Right lung (tissue), 5 donors: ENCODE results near the gene RAB3C. TPM values are rescaled to one million over a fixed set of nuclear protein-coding genes. Genes with fewer than 3 reads are reported as not detected.
A peak's percentile ranks its signal among the peaks of the same experiment; 100 is the strongest.

Experiments used
- DNase-seq, 2 donors: peaks; one replicate each; pipeline ENCODE4 v3.0.0-alpha.2; 2013
- polyA plus RNA-seq, 5 donors: library from polyadenylated mRNA; unstranded; fragments of 120-200 nt; gene quantifications; one replicate each; pipeline versions ENCODE4 v1.2.1 to v1.2.3, GENCODE V29; 2013; ENCODE audit warnings: inconsistent platforms in 1 of 5, low replicate concordance in 1 of 5; ENCODE audit not compliant: insufficient read length in 5 of 5, insufficient read depth in 1 of 5

Gene RAB3C
- polyA plus RNA-seq, 5 donors = 0.68 to 2.8 (median 1.3) TPM

DNA sequence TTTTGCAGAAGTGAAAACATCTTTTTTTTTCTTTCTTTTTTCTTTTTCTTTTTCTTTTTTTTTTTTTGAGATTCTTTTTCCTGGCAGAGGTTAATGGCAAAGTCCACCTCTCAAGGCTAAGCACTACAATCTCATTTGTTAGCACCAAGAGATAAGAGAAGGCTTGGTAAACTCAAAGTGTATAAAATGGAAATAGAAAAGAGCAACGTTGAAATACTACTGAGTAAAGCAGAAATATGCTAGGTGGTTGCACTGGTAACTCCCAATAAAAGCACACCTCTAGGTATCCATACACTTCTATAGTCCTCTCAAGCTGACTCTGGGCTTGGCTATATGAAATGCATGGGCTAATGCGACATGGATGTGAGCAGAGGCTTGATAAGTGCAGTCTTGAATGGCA, 188.9 kb downstream of the RAB3C start:
- no peak for DNase-seq

DNA sequence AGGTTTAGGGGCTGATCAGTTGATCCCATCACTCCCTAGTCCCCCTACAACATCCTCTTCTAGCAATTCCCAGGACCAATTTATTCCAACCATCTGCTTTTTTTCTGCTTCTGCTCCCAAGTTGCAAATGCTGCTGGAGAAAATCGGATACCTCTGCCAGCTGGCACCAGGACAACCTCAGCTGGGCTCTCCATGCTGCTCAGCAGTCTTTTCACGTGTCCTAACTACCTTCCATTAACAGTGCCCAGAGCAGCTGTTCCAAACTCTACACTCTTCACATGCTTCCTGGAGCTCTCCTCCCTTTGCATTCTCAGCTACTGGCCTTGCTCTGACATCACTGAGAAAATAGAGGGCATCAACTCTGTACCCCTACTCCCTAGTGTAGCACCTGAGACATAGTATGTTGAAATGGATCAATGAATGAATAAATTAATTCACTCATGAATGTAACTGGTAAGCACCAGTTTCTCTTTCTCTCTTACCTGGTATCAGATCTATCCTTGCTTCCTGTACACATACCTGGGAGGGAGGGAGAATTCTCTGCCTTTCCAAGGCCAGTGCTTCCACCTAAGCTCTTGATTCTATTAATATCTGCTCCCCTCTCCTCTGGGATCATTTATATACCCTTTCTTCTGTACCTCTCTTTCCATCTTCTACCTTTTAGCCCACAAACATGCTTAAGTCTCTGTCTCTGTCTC, 191.0 kb downstream of the RAB3C start:
- DNase-seq = peak; percentile 44 to 51

DNA sequence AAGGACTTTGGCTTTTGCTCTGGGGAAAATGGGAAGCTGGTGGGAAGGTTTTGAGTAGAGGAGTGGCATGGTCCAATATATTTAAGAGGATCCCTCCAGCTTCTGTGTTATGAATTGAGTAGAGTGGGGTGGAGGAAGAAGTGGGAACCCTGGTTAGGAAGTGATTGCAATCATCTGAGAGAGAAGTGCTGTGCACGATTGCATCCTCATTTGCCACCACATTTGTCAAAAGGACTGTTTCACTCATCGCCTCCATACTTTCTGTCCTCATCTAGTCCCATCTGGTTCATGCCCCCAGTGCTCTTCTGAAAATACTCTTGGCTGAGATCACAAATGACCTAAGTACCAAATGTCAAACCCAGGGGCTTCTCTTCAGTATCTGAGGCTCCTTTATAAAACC, 192.1 kb downstream of the RAB3C start:
- no peak for DNase-seq

DNA sequence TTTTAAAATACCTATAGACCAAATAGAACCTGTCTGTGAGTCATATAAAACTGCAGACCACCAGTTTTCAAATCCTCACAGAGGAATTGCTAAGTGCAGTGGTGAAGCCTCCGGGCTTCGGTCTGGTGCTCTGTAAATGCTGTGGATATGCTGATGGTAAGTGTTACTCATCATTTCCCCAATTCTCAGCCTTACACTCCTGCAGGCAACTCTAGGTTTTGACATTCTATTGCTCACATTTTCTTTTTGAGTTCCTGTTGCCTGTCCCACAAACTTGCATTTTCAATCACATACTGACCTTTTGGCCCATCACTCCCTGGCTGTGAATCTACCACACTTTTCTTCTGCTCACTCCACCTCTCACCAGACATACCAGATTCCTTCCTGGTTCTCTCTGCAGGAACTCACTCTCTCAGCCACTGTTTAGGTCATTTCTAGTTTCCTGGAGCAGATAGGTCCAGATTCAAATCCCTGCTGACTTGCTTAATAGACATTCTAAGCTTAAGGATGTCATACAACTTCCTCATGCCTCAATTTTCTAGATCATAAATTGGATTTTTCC, 192.9 kb downstream of the RAB3C start:
- DNase-seq = no peak

DNA sequence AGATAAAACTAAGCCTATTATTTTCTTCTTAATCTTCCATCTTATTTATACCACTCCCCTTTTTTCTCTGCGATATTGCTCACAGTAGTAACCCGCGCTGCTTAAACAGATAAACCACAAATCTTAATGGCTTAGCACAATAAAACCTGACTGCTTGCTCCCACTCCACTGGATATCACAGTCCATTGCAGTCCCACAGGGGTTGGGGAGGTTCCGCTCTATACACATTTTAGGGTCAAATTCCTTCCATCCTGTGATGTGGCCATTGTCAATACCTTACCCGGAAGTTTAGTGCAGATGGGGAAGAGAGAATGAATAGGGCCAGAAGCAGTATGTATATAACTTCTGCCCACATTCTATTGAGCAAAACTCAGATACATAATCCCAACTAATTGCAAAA, 193.7 kb downstream of the RAB3C start:
- no peak for DNase-seq

DNA sequence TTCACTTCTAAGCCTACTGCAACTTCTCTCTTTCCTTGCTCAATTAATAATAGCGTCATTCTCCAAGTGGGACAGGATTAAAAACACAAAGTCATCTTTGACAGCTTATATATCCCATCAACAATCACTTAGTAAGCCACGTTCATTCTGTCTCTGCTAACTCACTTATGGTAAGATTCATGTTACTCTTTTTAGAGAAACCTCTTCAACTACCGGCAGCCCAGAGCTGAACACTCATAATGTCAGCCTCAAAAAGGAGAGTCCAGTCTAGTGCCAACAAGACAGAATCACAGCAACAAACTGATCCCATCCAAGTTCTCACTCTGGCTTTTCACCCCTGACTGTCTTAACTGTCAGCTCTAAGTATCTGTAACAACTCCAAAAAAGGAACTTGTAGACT, 196.0 kb downstream of the RAB3C start:
- no peak for DNase-seq

DNA sequence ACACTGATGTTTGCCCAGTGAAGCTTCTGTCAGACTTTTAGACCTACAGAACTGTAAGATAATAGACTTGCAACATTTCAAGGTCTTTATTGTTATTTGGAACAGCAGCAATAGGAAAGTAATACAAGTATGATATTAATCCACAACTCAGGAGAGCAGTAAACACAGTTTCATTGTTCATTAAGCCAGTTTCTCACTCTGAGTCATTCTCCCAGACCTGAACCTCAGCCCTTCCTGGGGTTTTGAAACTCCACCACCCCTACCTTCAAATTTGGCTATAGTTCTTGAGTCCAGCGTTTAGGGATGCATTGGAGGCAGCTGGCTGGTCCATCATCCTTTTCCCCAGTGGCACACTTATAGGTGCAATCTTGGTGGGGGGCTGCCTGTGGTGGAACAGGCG, 203.2 kb downstream of the RAB3C start:
- no peak for DNase-seq

DNA sequence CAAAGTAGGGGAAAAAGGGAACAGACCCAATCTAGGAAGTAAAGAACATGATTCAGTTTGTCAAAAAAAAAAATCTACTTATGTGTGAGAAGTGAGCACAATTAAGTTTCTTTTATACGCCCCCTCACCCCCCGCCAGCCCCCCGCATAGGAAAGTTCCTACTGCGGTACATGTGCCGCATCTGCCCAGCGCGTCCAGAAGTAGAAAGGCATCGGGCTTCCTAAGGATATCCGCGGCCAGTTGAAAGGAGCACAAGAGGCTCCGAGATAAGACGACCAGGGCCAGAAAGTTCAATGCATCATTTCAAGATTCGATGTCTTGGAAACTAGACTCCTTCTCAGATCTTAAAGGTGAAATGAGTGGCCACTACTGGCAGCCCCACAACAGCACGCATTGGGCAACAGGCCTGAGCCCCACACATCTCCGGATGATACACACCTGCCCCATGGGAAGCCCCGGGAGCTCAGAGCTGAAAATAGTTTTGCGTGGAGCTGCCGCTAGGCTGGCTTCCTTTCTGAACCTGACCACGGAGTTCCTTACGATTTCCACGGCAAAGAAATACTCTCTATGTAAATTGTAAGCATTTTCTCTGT, 203.9 kb downstream of the RAB3C start:
- DNase-seq = no peak

DNA sequence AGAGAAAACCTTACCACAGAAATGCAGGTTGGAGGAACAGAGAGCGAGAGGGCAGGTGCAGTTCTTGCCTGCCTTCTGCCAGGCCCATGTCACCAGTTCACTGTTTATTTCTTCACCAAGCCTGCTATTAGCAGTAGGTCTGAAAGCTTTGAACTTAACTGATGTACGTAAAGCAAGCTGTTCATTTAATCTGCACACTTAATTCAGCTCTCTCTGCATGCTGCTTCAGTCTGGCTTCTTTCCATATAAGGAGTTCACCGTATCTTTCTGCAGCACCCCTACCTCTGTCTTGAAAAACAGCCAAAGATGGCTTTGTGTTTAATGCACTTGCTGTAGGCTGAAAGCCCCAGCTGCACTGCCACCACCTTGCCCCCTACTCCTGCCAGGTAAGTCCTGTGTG, 205.1 kb downstream of the RAB3C start:
- no peak for DNase-seq

DNA sequence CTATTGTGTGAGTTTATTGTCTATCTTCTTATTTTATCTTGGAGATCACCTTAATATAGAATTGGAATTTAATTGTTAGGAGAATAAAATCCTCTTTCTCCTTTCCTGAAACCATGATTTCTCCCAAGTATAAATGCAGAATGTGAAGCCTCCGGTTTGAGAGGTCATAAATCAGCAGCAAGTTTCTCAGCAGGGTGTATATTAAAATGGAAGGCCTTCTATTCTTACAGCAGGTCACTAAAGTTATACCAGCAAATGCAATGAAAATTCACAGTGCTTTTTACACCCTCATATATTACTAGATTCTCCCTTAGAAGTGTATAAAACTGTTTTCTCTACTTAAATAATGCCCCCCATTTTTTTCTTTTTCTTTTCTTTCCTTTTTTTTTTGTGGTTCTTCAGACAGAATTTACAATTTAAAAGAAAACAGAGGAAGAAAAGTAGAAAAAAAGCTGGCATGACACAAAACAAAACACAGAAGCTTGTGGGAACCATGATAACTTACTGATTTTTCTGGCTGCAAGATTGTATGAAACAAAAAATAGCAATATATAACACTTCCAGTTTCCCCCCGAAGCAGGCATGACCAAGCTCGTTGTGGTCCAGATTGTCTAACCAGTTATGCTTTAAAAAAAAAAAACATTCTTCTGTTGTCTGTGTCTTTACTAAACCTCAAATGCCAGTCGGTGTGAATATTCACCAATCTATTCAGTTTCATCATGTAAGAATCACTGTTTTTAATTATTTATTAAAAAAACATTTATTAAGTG, 211.2 kb downstream of the RAB3C start:
- no peak for DNase-seq

DNA sequence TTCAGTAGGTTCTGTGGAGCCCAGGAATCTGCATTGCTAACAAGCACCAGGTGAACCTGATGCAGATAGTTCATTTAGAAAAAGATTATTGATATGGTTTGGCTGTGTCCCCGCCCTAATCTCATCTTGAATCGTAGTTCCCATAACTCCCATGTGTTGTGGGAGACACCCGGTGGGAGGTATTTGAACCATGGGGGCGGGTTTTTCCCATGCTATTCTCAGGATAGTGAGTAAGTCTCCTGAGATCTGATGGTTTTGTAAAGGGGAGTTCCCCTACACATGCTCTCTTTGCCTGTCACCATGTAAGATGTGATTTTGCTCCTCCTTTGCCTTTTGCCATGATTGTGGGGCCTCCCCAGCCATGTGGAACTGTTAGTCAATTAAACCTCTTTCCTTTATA, 212.0 kb downstream of the RAB3C start:
- DNase-seq = no peak

DNA sequence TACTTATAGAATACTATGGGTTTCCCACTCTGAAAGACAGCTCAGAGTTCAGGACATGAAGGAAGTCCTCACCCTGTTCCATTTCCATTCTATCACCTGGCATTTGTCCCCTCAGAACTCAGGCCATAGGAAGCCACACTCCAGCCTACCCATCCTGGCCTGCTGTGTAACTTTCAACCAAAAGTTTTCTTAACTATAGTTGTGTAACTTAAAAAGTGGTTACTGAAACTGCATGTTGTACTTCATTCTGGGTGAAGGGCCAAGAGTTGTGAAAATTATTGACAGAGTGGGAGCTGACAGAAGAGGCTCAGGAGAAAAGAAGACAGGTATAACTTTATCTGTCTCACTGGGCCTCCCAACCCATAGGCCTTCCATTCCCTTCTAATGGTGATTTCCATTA, 212.5 kb downstream of the RAB3C start:
- no peak for DNase-seq

DNA sequence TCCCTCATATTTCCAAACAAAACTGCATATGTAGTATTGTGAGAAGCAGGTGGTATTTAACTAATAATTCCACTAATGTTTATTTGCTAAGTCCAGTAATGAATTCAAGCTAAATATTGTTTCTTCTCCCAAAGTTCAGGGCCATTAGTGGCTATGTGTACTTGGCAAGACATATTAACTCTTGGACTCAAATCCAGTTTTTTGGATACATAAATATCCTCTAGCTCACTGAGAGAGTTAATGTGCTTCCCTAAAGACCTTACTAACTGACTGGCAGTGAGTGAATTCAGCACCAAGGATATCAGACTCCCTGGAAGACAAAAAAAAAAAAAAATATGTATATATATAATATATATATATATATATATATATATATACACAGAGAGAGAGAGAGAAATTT, 214.1 kb downstream of the RAB3C start:
- peak in 1 of 2 donors; percentile 5 for DNase-seq

DNA sequence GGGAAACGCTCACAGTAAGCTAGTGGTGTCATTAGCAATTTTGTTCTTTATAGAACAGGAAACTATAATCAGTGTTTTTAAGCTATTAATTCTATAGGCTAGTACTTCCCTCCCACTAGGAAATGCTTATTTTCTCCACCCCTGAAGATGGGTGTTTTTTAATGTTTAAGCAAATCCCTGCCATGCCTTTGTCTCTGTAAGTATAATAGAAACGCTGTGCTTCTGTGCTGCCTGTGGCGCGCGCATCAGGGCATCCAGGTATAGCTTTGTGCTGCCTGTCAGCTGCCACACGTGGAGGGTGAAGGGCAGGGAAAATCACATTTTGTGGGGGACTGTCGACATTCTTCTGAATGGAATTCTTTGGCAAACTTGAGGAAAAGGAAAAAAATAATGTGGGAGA, 217.5 kb downstream of the RAB3C start:
- DNase-seq = no peak

DNA sequence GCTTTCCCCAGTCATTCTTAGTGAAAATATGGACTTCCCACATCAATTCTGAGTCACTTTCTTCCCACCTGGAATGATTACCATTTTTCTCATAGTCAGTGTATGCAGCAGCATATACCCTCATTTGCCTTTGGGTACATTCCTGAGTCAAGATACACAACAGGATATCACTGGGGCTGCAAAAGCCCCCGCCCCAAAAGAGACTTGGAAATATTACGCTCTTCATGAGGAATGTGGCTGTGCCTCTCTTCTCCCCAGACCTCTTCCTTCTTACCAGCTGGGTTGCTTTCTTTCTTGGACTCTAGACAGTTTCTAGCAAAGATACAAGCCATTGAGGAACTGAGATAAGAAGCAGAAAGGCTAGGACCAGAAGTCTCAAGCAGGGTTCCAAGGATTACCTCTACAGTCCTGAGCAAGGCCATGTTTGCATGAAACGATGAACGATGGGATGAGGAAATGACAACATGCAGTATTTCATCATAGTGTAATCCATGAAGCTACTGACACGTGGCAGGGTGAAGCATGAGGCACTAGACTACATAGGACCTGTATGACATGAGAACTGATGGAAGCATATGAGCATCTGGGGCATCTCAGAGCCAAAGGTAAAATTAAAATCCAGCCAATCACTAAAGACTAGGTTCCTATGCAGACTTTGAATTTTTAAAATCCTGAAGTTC, 218.1 kb downstream of the RAB3C start:
- DNase-seq = no peak

DNA sequence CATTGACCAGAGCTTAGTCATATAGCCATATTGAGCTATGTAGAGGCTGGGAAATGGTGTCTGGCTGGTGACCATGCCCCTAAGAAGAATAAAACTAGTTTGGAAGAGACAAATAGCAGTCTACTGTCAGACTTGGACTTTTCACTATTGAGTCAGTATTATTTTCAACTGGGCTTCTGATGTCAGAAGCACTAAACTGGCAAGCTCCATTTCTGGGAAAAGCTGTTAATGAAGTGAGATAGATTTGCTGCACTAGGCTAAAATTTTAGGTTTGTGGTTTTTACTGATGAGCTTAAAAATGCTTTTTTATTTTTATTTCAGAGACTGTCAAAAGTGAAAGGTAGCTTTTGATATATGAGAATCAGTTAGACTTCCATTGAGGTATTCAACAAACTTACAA, 220.2 kb downstream of the RAB3C start:
- peak in 1 of 2 donors; percentile 21 for DNase-seq

DNA sequence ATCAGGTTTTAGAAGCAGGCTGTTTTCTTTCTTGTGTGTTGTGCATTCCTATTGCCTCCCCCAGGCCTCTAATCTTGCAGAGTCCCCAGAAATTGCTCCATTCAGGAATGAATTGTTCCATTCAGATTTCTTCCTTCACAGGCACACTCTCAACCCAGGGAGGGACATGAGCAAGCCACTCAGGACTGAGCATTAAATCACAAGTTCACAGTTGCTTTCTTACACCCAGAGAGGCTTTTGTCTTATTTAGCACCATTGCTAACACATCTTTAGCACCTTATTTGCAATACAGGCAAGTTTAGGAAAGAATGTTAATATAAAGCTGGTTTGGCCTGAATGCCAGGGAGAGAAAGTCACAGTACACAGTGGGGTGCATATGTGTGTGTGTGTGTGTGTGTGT, 221.4 kb downstream of the RAB3C start:
- peak in 1 of 2 donors; percentile 17 for DNase-seq

DNA sequence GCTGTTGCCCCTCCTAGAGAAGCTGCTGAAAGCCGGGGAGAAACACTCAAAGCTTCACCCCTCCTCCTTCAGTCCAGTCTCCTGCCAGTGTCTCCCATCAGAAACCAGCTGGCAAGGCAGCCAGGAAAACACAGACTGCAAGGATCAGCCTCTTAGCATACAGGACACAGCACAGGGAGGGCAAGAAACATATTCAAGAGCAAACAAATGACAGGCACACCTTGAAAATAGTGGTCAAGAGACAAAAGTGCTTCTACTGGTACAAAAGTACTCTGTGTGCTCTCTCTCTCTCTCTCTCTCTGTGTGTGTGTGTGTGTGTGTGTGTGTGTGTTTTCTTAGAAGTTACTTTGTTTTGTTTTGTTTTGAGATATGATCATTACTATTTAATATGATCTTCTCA, 227.2 kb downstream of the RAB3C start:
- no peak for DNase-seq

DNA sequence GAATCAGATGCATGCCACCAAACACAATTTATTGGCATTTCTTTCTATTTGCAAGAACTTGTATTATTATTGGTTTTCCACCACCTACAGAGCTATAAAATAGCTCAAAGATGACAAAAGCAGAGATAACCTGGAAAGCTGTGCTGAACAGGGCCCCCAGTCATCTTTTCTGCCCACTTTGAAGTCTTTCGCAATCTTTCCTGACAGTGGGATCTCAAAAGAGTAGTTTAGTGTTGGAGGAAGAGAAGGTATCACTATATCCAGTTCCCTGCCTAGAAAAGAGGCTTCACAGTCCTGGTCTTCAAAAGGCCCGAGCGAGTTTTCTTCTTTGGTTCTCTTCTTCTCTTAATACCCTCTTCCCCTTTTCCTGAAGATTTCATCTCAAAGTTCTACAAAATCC, 231.0 kb downstream of the RAB3C start:
- DNase-seq = no peak

DNA sequence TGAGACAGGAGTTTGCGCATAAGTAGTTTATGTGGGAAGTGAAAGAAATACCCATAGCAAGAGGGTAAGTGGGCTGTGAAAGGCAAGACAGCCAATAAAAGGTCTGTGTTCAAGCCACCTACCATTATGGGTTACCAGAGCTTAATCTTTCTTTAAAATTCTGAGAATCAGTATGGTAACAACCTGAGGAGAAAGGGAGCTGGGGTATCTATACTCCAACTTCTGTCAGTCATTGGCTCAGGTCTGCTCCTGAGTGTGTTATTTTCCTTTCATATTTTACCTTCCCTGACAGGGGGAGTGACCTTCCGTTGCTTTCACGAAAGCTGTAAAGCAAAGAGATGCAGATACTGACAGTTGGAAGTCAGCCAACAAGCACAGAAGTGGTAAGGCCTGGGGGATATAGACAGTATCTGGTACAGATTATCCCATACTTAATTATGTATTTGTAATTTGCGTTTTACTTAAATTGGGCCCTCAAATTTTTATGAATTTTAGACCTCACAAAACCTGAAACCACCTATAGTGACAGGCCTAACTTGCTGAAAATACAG, 233.4 kb downstream of the RAB3C start:
- no peak for DNase-seq

DNA sequence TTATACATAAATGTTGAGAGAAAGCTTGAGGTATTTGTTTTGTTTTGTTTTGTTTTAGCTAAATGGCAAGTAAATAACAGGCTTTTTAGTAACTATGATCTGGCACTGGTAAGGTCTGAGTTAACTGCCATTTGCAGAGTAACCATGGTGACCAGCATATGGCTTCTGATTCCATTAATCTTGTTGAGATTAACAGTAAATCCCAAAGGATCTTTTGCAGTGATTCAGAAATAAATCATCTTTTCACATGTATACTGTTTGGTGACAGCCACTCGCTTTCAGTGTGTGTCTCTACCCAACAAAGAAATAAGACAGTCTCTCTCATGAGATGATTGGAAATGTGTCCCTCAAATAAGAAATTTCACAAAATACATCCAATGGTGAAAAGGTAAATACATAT, 235.6 kb downstream of the RAB3C start:
- DNase-seq = no peak

DNA sequence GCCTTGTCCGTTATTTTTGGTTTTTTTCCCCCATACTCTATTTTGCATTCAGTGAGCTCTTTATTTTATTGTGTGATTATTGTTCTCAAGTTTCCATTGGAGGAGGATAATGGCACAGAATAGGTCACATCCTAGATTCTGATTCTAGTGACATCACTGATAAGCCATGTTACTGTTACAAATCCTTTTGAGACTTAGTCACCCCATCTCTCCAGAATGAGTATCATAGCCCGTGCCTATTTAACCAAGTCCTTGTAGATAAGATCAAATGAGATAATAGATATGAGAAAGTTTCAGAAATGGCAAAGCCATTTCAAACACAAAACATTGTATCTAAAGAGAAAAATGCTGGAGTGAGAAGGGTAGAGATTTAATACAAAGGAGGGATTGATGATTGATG, 242.6 kb downstream of the RAB3C start:
- no peak for DNase-seq
